Fibroblast of the aortic adventitia (primary cell): Measurements from ENCODE around the gene COA7. TPM values are rescaled to one million over a fixed set of nuclear protein-coding genes. Genes with fewer than 3 reads are reported as not detected.

ENCODE experiments used
- DNase-seq: peaks from one replicate; pipeline ENCODE4 v3.0.0-alpha.2; 2010; ENCODE audit warnings: low read depth
- H3K4me3 ChIP-seq: 2 replicates; pipeline ENCODE4 v1.5.1; 2011; ENCODE audit warnings: low read depth, mild to moderate bottlenecking, control low read depth, low read length, moderate library complexity
- CTCF ChIP-seq: IDR thresholded peaks from 2 replicates; pipeline ENCODE4 v1.5.1; 2011; ENCODE audit warnings: mild to moderate bottlenecking, low read length, control low read depth, inconsistent platforms; ENCODE audit not compliant: insufficient read depth
- total RNA-seq: library from RNA; depleted of rRNA; stranded (reverse); fragments of >200 nt; gene quantifications from 2 replicates; pipeline ENCODE4 v1.2.3, GENCODE V29; 2012; ENCODE audit warnings: low replicate concordance

COA7 gene
- 15.2 and 15.7 TPM in 2 replicates for total RNA-seq

DNA sequence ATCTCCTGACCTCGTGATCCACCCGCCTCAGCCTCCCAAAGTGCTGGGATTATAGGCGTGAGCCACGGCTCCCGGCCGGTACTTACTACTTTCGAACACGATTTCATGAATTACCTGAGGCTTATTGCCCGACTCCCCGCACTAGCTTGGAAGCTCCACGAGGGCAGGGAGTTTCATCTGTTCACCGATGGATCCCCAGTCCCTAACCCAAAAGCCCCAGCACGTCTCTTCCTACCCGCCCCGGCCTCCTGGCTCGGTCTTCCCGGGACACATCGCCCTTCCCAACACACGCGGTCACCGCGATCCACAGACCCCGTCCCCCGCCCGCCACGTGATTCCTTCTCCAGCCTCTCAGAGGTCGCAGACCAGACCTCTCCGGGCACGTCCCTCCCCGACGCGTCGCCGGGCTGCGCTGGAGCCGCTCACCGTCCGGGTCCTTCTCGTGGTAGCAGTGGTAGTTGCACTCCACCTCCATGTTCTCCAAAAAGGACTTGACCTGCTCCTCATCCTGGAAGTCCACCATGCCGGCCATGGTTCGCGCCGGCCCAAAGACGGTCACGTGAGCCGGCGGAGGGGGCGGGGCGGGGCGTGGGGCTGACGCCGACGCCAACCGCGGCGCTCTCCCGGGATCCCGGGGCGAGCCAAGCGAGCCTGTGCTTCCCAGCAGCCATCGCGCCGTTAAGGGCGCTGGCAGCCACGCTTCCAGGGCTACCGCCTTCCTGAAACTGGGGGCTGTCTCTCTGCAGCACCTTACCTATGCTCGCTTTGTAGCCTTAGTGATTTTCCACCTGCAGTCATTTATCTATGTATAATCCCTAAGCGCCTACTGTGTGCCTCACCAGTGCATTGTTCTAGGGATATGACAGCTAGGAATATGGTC lies at the start of gene COA7:
Gene COA7 (minus strand): TSS at position 553 of the 880 bp plus-strand sequence. CDS start 21 bp downstream, at position 532.
- H3K4me3 ChIP-seq, result peak within 1 kb of the TSS; percentile 93
- DNase-seq, result peak; percentile 74
- no peak for TF ChIP-seq CTCF

- no peak for TF ChIP-seq CTCF
- H3K4me3 ChIP-seq, result no peak overlapping the region
- no peak for DNase-seq
Observed at GRCh38 chr1:52747450-52747849, 49.3 kb upstream of the COA7 start.

DNA sequence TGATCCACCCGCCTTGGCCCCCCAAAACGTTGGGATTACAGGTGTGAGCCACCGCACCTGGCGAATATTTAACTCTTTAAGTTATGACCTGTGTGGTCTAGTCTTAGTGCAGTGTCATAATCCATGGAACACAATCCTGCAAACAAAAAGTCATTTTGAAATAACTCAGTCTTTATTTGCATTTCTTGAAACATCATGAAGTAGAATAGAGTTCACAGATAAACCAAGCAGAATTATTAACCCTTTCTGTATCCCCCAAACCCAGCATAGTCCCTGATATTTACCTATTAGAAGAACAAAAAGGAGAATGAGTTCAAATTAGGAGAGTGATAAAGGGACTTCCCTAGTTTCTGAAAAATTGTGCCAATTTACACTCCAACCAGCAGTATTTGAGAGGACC lies 48.0 kb upstream of the COA7 start:
- TF ChIP-seq CTCF, result no peak
- H3K4me3 ChIP-seq, result no peak overlapping the region
- no peak for DNase-seq

DNA sequence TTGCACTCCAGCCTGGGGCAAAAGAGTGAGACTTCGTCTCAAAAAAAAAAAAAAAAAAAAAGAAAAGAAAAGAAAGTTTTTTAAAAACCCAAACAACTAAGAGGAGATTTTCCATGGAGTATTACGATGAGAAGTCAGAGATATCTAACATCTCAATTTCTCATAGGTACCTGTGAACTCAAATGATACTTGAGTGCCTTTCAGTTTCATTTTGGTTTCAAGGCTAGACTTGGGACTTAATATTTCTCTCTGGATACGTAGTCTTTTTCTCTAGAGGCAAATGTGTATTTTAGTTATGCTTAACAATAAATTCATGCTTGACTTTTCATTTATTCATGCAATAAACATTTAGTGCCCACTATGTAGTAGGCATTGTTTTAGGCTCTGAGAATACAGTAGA lies 43.1 kb upstream of the COA7 start:
- TF ChIP-seq CTCF, result no peak
- no peak for DNase-seq
- no peak overlapping the region for H3K4me3 ChIP-seq

GRCh38 chr1:52739699-52740467 lies 41.7 kb upstream of the COA7 start:
- H3K4me3 ChIP-seq, result no peak overlapping the region
- no peak for TF ChIP-seq CTCF
- DNase-seq, result no peak

GRCh38 chr1:52738893-52739292 lies 40.7 kb upstream of the COA7 start:
- no peak for TF ChIP-seq CTCF
- no peak for DNase-seq
- no peak overlapping the region for H3K4me3 ChIP-seq
